Transverse colon (tissue), 4 donors: ENCODE data around the gene GPC6. TPM values are rescaled to one million over a fixed set of nuclear protein-coding genes. Genes with fewer than 3 reads are reported as not detected.

ENCODE experiments used
- DNase-seq: peaks from one replicate; pipeline ENCODE4 v3.0.0-alpha.2; 2019
- H3K27ac ChIP-seq, 4 donors: fragments of 200-600 bp; sonication (generic); 2 replicates each; pipeline ENCODE4 v1.5.1; 2016 to 2018; ENCODE audit warnings: inconsistent platforms in 4 of 4
- H3K27me3 ChIP-seq: fragments of 200-600 bp; sonication (generic); 2 replicates; pipeline ENCODE4 v1.5.1; 2017; ENCODE audit warnings: inconsistent platforms
- H3K36me3 ChIP-seq, 4 donors: fragments of 200-600 bp; sonication (generic); 2 replicates each; pipeline ENCODE4 v1.5.1; 2017 to 2019; ENCODE audit warnings: inconsistent platforms in 4 of 4
- H3K4me1 ChIP-seq, 4 donors: fragments of 200-600 bp; sonication (generic); 2 replicates each; pipeline ENCODE4 v1.5.1; 2017 to 2020; ENCODE audit warnings: inconsistent platforms in 4 of 4
- H3K4me3 ChIP-seq, 4 donors: fragments of 200-600 bp; sonication (generic); 1 replicate in 1 of 4; 2 replicates in 3 of 4; pipeline versions ENCODE4 v1.5.1 to v1.6.1; 2017 to 2019; ENCODE audit warnings: inconsistent platforms in 4 of 4
- H3K9me3 ChIP-seq, 2 donors: fragments of 200-600 bp; sonication (generic); 2 replicates each; pipeline ENCODE4 v1.5.1; 2017 to 2019; ENCODE audit warnings: inconsistent platforms in 2 of 2
- EP300 ChIP-seq: sonication (generic); formaldehyde crosslinking; IDR thresholded peaks from one replicate; pipeline ENCODE4 v1.6.1; 2017; ENCODE audit warnings: antibody characterized with exemption, low read depth
- POLR2A ChIP-seq: fragments of 450-650 bp; IDR thresholded peaks from one replicate; pipeline ENCODE4 v1.6.1; 2016; ENCODE audit warnings: antibody characterized with exemption, mild to moderate bottlenecking, moderate library complexity
- POLR2AphosphoS5 ChIP-seq, 3 donors: sonication (generic); formaldehyde crosslinking; IDR thresholded peaks; one replicate each; pipeline ENCODE4 v1.6.1; 2016; ENCODE audit warnings: antibody characterized with exemption in 3 of 3
- WGBS, 2 donors: methylation state at CpG; one replicate each; pipeline ENCODE4 v1.1.5; 2018; ENCODE audit warnings: low coverage in 1 of 2; 5-methylcytosine and 5-hydroxymethylcytosine counted together
- in situ Hi-C, 4 donors: fragments of 200-750 bp; cut with MboI; loops; one replicate each; pipeline versions ENCODE4 v1.15.0 to v1.15.1; 2017; ENCODE audit warnings: low sequenced_read_pairs in 3 of 4, low pct_ligation_motif_present in 1 of 4, low pct_unique_long_range_greater_than_20kb in 1 of 4
- intact Hi-C: fragments of 100-400 bp; cut with DNase I; formaldehyde crosslinking; loops from one replicate; pipeline ENCODE4 v1.15.1; 2023; ENCODE audit warnings: low total_unique reads
- total RNA-seq, 4 donors: library from RNA; depleted of rRNA; stranded (reverse); fragments of >200 nt; gene quantifications; one replicate each; pipeline ENCODE4 v1.1.0, GENCODE V29; 2016
- TF ChIP-seq, protein P1 (sequence below), 5 experiments: fragments of 200-600 bp in 3 of 5; fragments of 450-650 bp in 2 of 5; sonication (generic) in 3 of 5; IDR thresholded peaks; 1 replicate in 2 of 5; 2 replicates in 3 of 5; pipeline ENCODE4 v1.5.1; 2016 to 2017; ENCODE audit warnings: antibody characterized with exemption in 5 of 5, inconsistent platforms in 3 of 5, mild to moderate bottlenecking in 2 of 5, moderate library complexity in 1 of 5

Gene GPC6
- total RNA-seq, result 1 to 10 TPM in 3 of 4 donors, under 1 TPM in 1; 0.75 to 5.7 (median 4.0) TPM

DNA sequence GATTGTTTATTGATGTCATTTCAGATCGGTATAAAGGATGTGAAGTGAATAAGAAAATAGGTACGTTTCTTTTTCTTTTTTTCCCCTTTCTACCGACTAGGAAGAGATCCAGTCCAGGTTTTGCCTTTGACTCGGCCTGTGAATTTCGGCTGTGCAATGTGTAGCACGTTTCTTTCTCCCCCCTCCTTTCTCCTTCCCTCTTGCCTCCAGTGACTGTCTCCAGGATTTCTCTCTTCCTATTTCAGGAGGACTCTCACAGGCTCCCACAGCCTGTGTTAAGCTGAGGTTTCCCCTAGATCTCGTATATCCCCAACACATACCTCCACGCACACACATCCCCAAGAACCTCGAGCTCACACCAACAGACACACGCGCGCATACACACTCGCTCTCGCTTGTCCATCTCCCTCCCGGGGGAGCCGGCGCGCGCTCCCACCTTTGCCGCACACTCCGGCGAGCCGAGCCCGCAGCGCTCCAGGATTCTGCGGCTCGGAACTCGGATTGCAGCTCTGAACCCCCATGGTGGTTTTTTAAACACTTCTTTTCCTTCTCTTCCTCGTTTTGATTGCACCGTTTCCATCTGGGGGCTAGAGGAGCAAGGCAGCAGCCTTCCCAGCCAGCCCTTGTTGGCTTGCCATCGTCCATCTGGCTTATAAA is at the start of gene GPC6:
Gene GPC6, plus strand, starts transcription at position 185 of the 657 bp plus-strand sequence.
- Histone ChIP-seq H3K9me3 (no peaks in the 10 kb centered on the region), H3K36me3 (no peaks in the 10 kb centered on the region), H3K4me1 (peaks cover 0 to 14% (median 4%) of the 10 kb centered on the region in 4 donors), H3K27ac (peak within 1 kb of the TSS; percentile 69 to 82 (median 80)), H3K27me3 (peaks cover 47% of the 10 kb centered on the region), H3K4me3 (peak within 1 kb of the TSS; percentile 20 to 46 (median 40))
- 2% methylated on average over 8 to 31 of the region's 31 CpGs for WGBS, 2 donors
- in situ Hi-C loops, result loop anchor here in 1 of 4 donors (25.0 kb wide), 1 partner anchor 1136 kb away; no protein-coding TSS in a partner anchor
- peak; percentile 18 for DNase-seq
- no peak for TF ChIP-seq POLR2A
- peak; percentile 8 to 17 (median 16) for TF ChIP-seq POLR2AphosphoS5 (IDR thresholded peaks at IDR 0.05)
- intact Hi-C loops, result no loop called here

DNA sequence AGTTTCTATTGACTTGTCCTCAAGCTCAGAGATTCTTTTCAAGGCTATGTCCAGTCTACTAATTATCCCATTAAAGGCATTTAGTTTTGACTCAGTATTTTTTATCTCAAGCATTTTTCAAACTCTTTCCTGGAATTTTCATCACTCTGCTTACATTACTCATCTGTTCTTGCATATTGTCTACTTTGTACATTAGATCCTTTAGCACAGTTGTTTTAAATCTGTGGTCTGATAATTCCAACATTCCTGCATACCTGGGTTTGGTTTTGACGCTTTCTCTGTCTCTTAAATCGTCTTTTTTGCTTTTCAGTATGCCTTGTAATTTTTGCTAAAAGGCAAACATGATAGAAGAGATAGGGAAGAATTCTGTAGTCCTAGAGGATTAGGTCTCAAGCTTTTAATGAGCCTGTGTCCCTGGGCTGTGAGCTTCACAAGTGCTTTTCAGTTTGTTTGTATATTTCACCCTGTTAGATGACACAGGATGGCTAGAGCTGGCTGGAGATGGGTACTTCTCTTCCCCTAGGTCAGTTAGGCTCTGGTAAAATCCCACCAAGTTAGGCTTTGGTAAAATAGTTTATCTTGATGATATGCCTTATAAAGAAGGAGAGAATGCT is 46.1 kb upstream of the GPC6 start:
- H3K4me3 ChIP-seq, result no peak overlapping the region
- in situ Hi-C loops, result no loop called here
- no peaks in the 10 kb centered on the region for H3K9me3 ChIP-seq
- no peak for TF ChIP-seq EP300
- no peaks in the 10 kb centered on the region for H3K27me3 ChIP-seq
- DNase-seq, result no peak
- intact Hi-C loops, result no loop called here
- H3K27ac ChIP-seq, result no peak overlapping the region
- H3K36me3 ChIP-seq, result no peaks in the 10 kb centered on the region
- WGBS, 2 donors, result 18 to 51% methylated on average over 2 of the region's 2 CpGs
- H3K4me1 ChIP-seq, result no peaks in the 10 kb centered on the region

DNA sequence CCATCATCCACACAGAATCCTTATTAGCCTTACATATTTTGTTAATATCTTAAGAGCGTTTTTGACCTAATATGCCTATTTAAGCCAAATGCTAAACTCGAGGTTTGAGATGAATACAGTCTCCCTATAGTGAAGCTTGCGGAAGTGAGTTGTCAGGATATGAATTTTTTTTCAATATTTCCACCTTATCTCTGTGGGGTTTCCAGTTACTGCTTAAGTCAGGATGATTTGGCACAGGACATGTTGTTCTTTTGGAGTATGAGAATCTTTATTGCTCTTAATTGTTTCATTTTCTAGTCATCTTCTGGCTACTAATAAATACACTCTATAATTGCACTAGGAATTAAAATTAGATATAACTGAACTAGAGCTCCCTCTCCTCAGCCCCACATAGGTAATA is 44.2 kb upstream of the GPC6 start:
- no peak overlapping the region for H3K4me3 ChIP-seq
- no peak overlapping the region for H3K27ac ChIP-seq
- no peak for DNase-seq
- 93 to 100% methylated on average over 2 to 3 of the region's 3 CpGs for WGBS, 2 donors
- intact Hi-C loops, result no loop called here
- TF ChIP-seq POLR2AphosphoS5 (IDR thresholded peaks at IDR 0.05) (no peak), POLR2A (no peak), EP300 (no peak)
- TF ChIP-seq, protein P1, sequence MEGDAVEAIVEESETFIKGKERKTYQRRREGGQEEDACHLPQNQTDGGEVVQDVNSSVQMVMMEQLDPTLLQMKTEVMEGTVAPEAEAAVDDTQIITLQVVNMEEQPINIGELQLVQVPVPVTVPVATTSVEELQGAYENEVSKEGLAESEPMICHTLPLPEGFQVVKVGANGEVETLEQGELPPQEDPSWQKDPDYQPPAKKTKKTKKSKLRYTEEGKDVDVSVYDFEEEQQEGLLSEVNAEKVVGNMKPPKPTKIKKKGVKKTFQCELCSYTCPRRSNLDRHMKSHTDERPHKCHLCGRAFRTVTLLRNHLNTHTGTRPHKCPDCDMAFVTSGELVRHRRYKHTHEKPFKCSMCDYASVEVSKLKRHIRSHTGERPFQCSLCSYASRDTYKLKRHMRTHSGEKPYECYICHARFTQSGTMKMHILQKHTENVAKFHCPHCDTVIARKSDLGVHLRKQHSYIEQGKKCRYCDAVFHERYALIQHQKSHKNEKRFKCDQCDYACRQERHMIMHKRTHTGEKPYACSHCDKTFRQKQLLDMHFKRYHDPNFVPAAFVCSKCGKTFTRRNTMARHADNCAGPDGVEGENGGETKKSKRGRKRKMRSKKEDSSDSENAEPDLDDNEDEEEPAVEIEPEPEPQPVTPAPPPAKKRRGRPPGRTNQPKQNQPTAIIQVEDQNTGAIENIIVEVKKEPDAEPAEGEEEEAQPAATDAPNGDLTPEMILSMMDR (IDR thresholded peaks at IDR 0.05), result no peak
- no peaks in the 10 kb centered on the region for H3K27me3 ChIP-seq
- no peaks in the 10 kb centered on the region for H3K4me1 ChIP-seq
- in situ Hi-C loops, result no loop called here
- H3K9me3 ChIP-seq, result no peaks in the 10 kb centered on the region
- no peaks in the 10 kb centered on the region for H3K36me3 ChIP-seq

- Histone ChIP-seq H3K9me3 (no peaks in the 10 kb centered on the region), H3K27ac (no peak overlapping the region), H3K4me3 (no peak overlapping the region), H3K4me1 (no peaks in the 10 kb centered on the region), H3K27me3 (no peaks in the 10 kb centered on the region), H3K36me3 (no peaks in the 10 kb centered on the region)
- WGBS, 2 donors, result 81 to 86% methylated on average over 1 of the region's 1 CpG
- in situ Hi-C loops (no loop called here), intact Hi-C loops (no loop called here)
- TF ChIP-seq POLR2AphosphoS5 (IDR thresholded peaks at IDR 0.05) (no peak), EP300 (no peak), POLR2A (no peak)
- TF ChIP-seq, protein P1 (IDR thresholded peaks at IDR 0.05), result no peak
- no peak for DNase-seq
Measured at GRCh38 chr13:93183302-93183701, 43.3 kb upstream of the GPC6 start.

DNA sequence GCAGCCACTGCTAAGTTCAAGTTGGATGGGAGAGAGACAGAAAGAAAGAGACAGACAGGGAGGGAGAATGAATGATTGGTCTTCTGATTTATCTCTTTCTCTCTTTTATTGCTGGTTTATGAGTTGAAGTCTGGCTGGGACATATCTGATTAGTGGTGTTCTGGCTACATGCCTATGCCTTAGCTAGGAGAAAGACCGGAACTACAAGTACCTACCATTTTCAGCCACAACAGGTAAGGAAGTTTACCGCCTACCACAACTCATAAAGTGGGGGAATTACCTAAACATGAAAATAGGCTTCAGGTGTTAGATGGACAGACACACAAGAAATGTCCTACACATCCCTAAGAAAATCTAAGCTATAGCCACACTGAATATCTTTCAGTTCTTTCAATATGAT is 36.6 kb upstream of the GPC6 start:
- 50 to 61% methylated on average over 2 of the region's 2 CpGs for WGBS, 2 donors
- intact Hi-C loops, result no loop called here
- Histone ChIP-seq H3K27ac (no peak overlapping the region), H3K36me3 (no peaks in the 10 kb centered on the region), H3K4me1 (no peaks in the 10 kb centered on the region), H3K4me3 (no peak overlapping the region), H3K27me3 (no peaks in the 10 kb centered on the region), H3K9me3 (no peaks in the 10 kb centered on the region)
- DNase-seq, result no peak
- in situ Hi-C loops, result no loop called here
- TF ChIP-seq, protein P1 (IDR thresholded peaks at IDR 0.05), result no peak
- TF ChIP-seq EP300, result no peak
- no peak for TF ChIP-seq POLR2AphosphoS5 (IDR thresholded peaks at IDR 0.05)
- TF ChIP-seq POLR2A, result no peak
